Chondrocyte (in vitro differentiated cells): ENCODE measurements around the gene EIF4E1B. TPM values are rescaled to one million over a fixed set of nuclear protein-coding genes. Genes with fewer than 3 reads are reported as not detected.

Experiments used
- DNase-seq: peaks from one replicate; pipeline ENCODE4 v3.0.0; 2021; ENCODE audit warnings: mixed read lengths, low spot score
- H3K27ac Mint-ChIP-seq: one replicate; pipeline ENCODE4 v1.8.0; 2021; ENCODE audit warnings: mild to moderate bottlenecking, moderate library complexity, mixed read lengths; ENCODE audit not compliant: unreplicated experiment
- H3K27me3 Mint-ChIP-seq: 2 replicates; pipeline ENCODE4 v1.8.0; 2021; ENCODE audit warnings: low read depth, mixed read lengths
- H3K36me3 Mint-ChIP-seq: 2 replicates; pipeline ENCODE4 v1.8.0; 2021; ENCODE audit warnings: low read depth, mixed read lengths
- H3K4me1 Mint-ChIP-seq: 2 replicates; pipeline ENCODE4 v1.8.0; 2021; ENCODE audit warnings: low read depth, mild to moderate bottlenecking, mixed read lengths
- H3K4me3 Mint-ChIP-seq: one replicate; pipeline ENCODE4 v1.8.0; 2021; ENCODE audit warnings: mild to moderate bottlenecking, moderate library complexity, mixed read lengths; ENCODE audit not compliant: unreplicated experiment
- H3K9me3 Mint-ChIP-seq: 2 replicates; pipeline ENCODE4 v1.8.0; 2021; ENCODE audit warnings: low read depth, mixed read lengths
- CTCF ChIP-seq: fragments of 200-600 bp; sonication (generic); IDR thresholded peaks from 2 replicates; pipeline ENCODE4 v1.5.0; 2021; ENCODE audit warnings: antibody characterized with exemption, mild to moderate bottlenecking, moderate library complexity
- total RNA-seq: library from RNA; stranded (reverse); gene quantifications from 3 replicates; pipeline ENCODE4 v1.2.1, GENCODE V29; 2021

EIF4E1B gene
- total RNA-seq, 1 donor from 2014 or later, result not detected

GRCh38 chr5:176659860-176660461, 29.5 kb downstream of the EIF4E1B start:
- H3K36me3 Mint-ChIP-seq, result no peaks in the 10 kb centered on the region

GRCh38 chr5:176660530-176660859, 30.0 kb downstream of the EIF4E1B start:
- no peak for TF ChIP-seq CTCF
- no peak for DNase-seq
- Mint-ChIP-seq H3K9me3 (no peaks in the 10 kb centered on the region), H3K4me1 (no peaks in the 10 kb centered on the region), H3K27me3 (peaks cover 14% of the 10 kb centered on the region), H3K36me3 (no peaks in the 10 kb centered on the region), H3K4me3 (no peak overlapping the region), H3K27ac (no peak overlapping the region)

More at GRCh38 chr5:176659860-176660461, 29.5 kb downstream of the EIF4E1B start:
- H3K4me1 Mint-ChIP-seq, result no peaks in the 10 kb centered on the region
- TF ChIP-seq CTCF, result no peak
- H3K27me3 Mint-ChIP-seq, result peaks cover 11% of the 10 kb centered on the region
- no peak overlapping the region for H3K27ac Mint-ChIP-seq
- no peaks in the 10 kb centered on the region for H3K9me3 Mint-ChIP-seq
- no peak for DNase-seq
- no peak overlapping the region for H3K4me3 Mint-ChIP-seq

GRCh38 chr5:176660860-176661641, 30.6 kb downstream of the EIF4E1B start:
- Mint-ChIP-seq H3K4me1 (no peaks in the 10 kb centered on the region), H3K27me3 (peaks cover 15% of the 10 kb centered on the region), H3K4me3 (no peak overlapping the region), H3K27ac (no peak overlapping the region), H3K36me3 (no peaks in the 10 kb centered on the region), H3K9me3 (no peaks in the 10 kb centered on the region)
- peak; percentile 96 for TF ChIP-seq CTCF
- no peak for DNase-seq

- Mint-ChIP-seq H3K4me3 (no peak overlapping the region), H3K9me3 (no peaks in the 10 kb centered on the region), H3K27ac (no peak overlapping the region), H3K27me3 (peaks cover 18% of the 10 kb centered on the region), H3K4me1 (no peaks in the 10 kb centered on the region), H3K36me3 (no peaks in the 10 kb centered on the region)
- TF ChIP-seq CTCF, result no peak
- no peak for DNase-seq
Observed at GRCh38 chr5:176661676-176662075, 31.2 kb downstream of the EIF4E1B start.

- no peak for TF ChIP-seq CTCF
- H3K4me1 Mint-ChIP-seq, result no peaks in the 10 kb centered on the region
- H3K4me3 Mint-ChIP-seq, result no peak overlapping the region
- peaks cover 5% of the 10 kb centered on the region for H3K9me3 Mint-ChIP-seq
- H3K27ac Mint-ChIP-seq, result no peak overlapping the region
- no peak for DNase-seq
- peaks cover 22% of the 10 kb centered on the region for H3K27me3 Mint-ChIP-seq
- H3K36me3 Mint-ChIP-seq, result no peaks in the 10 kb centered on the region
Observed at GRCh38 chr5:176662371-176663333, 32.2 kb downstream of the EIF4E1B start.
